ENCODE data around the gene C1orf87. TPM values are rescaled to one million over a fixed set of nuclear protein-coding genes. Genes with fewer than 3 reads are reported as not detected.
"Not testable (repeated sequence)": the region's sequence is repeated elsewhere in the genome, so short reads cannot be mapped to it uniquely, and the experiment has no call there.

The C1orf87 gene
- total RNA-seq, 1 donor from 2014 or later = not detected

- no peak for DNase-seq (ENCODE audit: low read depth, low spot score)
Observed at GRCh38 chr1:59994302-59995198, 79.0 kb downstream of the C1orf87 start.

GRCh38 chr1:59992040-59992820, 81.3 kb downstream of the C1orf87 start:
- no peak for DNase-seq (ENCODE audit: low read depth, low spot score)

DNA sequence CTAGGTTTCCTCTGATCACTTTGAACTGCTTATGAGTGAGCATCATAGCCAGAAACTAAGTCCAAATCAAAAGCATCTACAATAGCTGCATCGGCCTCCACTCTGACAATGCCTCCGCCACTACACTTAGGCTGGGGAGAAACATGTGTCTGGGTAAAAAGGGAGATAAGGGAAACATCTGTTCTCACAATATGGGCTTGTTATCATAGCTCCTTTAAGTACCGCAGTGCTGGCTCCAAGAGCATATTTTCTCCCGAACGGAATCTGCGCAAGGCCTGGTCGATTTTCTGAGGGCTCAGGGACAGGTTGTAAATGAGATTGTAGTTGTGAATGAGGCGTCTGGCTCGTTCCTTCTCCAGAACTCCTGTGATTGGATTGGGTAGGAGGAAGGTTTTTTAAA, 83.1 kb downstream of the C1orf87 start:
- no peak for DNase-seq (ENCODE audit: low read depth, low spot score)

- DNase-seq (ENCODE audit: low read depth, low spot score) = no peak
Observed at GRCh38 chr1:59986516-59987310, 86.9 kb downstream of the C1orf87 start.

GRCh38 chr1:59985911-59986515, 87.6 kb downstream of the C1orf87 start:
- no peak for DNase-seq (ENCODE audit: low read depth, low spot score)

DNA sequence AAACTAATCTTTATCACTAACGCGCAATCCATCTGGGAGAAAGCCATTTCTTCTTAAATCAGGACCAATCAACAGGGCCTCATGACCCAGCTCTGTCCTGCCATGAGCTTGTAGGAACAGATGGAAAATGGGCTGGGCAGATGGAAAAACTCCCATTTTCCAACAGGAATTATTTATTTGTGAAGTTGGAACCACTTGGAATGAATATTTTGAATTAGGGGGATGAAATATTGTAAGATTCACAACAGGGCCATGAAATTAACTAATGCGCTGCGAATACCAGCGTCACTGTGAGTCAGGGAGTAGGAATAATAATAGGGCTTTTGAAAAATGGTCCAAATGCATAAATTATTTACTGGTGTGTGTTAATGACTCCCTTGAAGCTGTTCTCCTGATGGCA, 93.9 kb downstream of the C1orf87 start:
- no peak for DNase-seq (ENCODE audit: low read depth, low spot score)

DNA sequence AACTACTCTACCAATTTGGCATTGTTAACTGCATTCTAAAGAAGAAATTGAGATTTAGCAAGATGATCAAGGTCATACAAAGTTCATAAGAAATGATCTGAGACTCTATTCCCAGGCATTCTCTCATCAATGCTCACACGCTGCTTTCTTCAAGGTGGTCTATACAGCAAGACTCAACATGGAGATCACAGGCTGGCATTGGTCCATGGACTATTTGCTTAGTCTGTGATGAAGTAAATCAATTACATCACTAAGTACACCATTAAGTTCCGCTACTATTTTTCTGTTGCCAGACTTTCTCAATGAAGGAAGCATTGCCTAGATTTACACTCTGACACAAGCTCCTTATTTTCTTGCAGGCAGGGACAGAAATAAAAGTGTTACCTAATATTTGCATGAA, 95.1 kb downstream of the C1orf87 start:
- no peak for DNase-seq (ENCODE audit: low read depth, low spot score)

DNA sequence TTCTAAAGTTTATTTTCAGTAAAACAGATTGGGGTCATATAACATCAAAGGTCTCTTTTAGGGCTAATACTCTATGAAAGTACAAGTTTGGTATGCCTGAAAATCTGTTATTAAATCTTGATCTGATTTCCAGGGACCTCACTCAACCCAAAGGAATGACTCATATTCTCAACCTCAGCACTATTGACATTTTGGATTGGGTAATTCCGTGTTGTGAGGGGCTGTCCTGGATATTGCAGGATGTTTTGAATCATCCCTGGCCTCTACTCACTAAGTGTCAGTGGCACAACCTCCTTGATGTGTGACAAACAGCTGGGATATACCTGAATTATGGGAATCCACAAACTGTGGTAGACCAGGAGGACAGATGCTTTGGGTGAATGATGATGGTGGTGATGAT, 95.5 kb downstream of the C1orf87 start:
- no peak for DNase-seq (ENCODE audit: low read depth, low spot score)

GRCh38 chr1:59977075-59977410, 96.5 kb downstream of the C1orf87 start:
- no peak for DNase-seq (ENCODE audit: low read depth, low spot score)

GRCh38 chr1:59976194-59977074, 97.1 kb downstream of the C1orf87 start:
- no peak for DNase-seq (ENCODE audit: low read depth, low spot score)

- no peak for DNase-seq (ENCODE audit: low read depth, low spot score)
Observed at GRCh38 chr1:59973719-59974118, 99.9 kb downstream of the C1orf87 start.

DNA sequence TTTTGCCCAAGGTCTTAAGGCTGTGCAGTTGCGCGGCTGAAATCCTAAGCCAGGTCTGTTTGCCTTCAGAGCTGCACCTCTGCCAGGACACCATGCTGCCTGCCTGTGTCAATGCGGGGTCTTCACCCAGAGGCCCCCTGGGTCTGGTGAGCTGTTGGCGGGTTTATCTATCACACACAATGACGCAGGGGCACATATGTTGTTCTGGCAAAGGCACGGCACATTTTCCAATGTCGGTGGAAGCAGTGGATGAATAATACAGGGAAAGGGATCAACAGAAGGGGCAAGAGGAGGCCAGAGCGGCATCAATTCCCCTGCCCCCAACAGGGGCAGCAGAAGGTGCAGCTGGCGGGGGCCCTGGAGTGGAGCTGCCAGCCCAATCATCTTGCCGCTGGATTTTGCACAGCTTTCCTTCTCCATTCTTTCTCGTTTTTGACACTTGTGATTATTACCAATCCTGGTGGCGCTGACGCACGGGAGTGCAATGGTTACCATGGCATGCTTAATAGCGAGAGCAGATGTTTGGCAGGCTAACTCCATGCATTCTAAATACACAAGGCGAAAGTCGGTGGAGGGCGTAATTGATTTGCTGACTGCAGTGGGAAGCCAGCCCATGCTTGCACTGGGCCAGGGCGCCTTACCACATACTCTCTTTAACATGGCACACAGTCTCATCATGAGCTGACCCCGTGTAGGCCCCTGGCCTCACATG, 101.2 kb downstream of the C1orf87 start:
- DNase-seq (ENCODE audit: low read depth, low spot score) = no peak

DNA sequence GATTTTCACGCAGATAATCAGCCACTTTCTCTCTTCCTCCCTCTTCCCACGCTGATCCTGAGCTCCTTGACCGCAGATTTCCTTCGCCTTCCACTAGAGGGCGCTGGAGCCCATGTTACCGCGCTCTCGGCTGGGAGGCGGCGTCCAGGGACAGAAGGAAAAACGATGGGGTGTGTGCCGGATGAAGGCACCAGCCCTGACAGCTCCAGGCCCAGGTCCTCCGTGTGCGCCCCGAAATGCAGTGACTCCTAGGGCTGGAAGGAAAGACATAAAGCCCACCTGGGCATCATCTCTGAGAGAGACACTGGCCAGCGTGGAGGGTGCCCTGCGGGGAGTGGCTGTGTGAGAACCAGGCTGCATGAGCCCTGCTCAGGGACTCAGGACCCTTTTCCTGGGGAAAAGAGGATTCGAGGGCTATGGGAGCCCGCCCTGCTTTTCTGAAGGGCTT, 102.1 kb downstream of the C1orf87 start:
- DNase-seq (ENCODE audit: low read depth, low spot score) = no peak

GRCh38 chr1:59969542-59970175, 103.9 kb downstream of the C1orf87 start:
- DNase-seq (ENCODE audit: low read depth, low spot score) = not testable (repeated sequence)

- not testable (repeated sequence) for DNase-seq (ENCODE audit: low read depth, low spot score)
Observed at GRCh38 chr1:59968746-59969145, 104.8 kb downstream of the C1orf87 start.

DNA sequence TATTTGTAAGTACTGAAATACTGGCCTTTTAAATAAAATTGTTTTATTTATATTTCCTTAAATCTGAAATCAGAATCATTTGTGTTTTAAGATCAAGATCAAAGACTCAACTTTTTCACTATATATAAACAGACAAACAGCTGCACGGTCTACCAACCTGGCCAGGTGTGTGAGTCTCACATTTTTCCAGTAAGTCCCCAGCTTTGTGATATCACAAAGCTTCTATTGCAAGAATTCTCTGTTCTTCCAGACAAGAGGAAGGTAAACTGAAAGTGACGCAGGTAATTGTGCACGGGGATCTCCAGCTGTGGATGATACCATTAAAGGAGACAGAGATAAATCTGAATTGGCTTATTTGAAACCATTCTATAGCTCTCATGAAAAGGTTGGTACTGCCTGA, 105.8 kb downstream of the C1orf87 start:
- DNase-seq (ENCODE audit: low read depth, low spot score) = no peak

- no peak for DNase-seq (ENCODE audit: low read depth, low spot score)
Observed at GRCh38 chr1:59967141-59967697, 106.4 kb downstream of the C1orf87 start.

- no peak for DNase-seq (ENCODE audit: low read depth, low spot score)
Observed at GRCh38 chr1:59952065-59952464, 121.5 kb downstream of the C1orf87 start.

- DNase-seq (ENCODE audit: low read depth, low spot score) = no peak
Observed at GRCh38 chr1:59949648-59950047, 123.9 kb downstream of the C1orf87 start.

Measured in pulmonary artery endothelial cell (primary cell).